Endothelial cell of umbilical vein (primary cell): Measurements from ENCODE around the gene REM2. TPM values are rescaled to one million over a fixed set of nuclear protein-coding genes. Genes with fewer than 3 reads are reported as not detected.

Experiments
- BruUV-seq: library from RNA; stranded (reverse); fragments of 400-500 nt; replicated peaks from 2 replicates; lab custom pipeline; 2021; lab: Mats Ljungman, UMichigan
- CTCF ChIA-PET: fragments of 300-600, 350-600 bp; sonication (Branson Sonifier 250); formaldehyde crosslinking; loops from one replicate; lab custom pipeline; 2021; ENCODE audit warnings: antibody characterized with exemption, inconsistent platforms; lab: Charles Lee
- POLR2A ChIA-PET: fragments of 300-600, 350-600 bp; sonication (Branson Sonifier 250); formaldehyde crosslinking; loops from one replicate; lab custom pipeline; 2021; ENCODE audit warnings: antibody characterized with exemption, inconsistent platforms; lab: Charles Lee
- DNase-seq: peaks from one replicate; pipeline ENCODE4 v3.0.0-alpha.2; 2011; ENCODE audit warnings: low read depth, low spot score
- FAIRE-seq: peaks from 2 replicates; lab custom pipeline; 2011; peaks lifted over from hg19 to GRCh38; lab: Jason Lieb, UNC
- H2AFZ ChIP-seq: 2 replicates; pipeline ENCODE4 v1.6.0; 2012; ENCODE audit warnings: low read depth, low read length, control low read depth, inconsistent platforms
- H3K27ac ChIP-seq: 2 replicates; pipeline ENCODE4 v1.5.1; 2011; ENCODE audit warnings: low read depth, mild to moderate bottlenecking, control low read depth, low read length, moderate library complexity; ENCODE audit not compliant: insufficient read depth
- H3K27me3 ChIP-seq, 2 experiments: 2 replicates each; pipeline versions ENCODE4 v1.6.0 to v1.6.1; 2011; ENCODE audit warnings: low read length in 2 of 2, mixed read lengths in 1 of 2; ENCODE audit not compliant: control insufficient read depth in 2 of 2, insufficient read depth in 2 of 2
- H3K36me3 ChIP-seq, 2 experiments: 2 replicates in 1 of 2; 3 replicates in 1 of 2; pipeline ENCODE4 v1.5.1; 2011; ENCODE audit warnings: low read length in 2 of 2, mild to moderate bottlenecking in 1 of 2, moderate library complexity in 1 of 2; ENCODE audit not compliant: control insufficient read depth in 2 of 2, insufficient read depth in 2 of 2; ENCODE audit errors: extremely low read depth in 1 of 2
- H3K4me1 ChIP-seq: 3 replicates; pipeline ENCODE4 v1.5.1; 2011; ENCODE audit warnings: mild to moderate bottlenecking, low read length; ENCODE audit not compliant: control insufficient read depth, insufficient read depth; ENCODE audit errors: extremely low read depth
- H3K4me2 ChIP-seq: 2 replicates; pipeline ENCODE4 v1.6.1; 2011; ENCODE audit warnings: low read length, control low read depth, mixed read lengths; ENCODE audit not compliant: insufficient read depth
- H3K4me3 ChIP-seq, 3 experiments: fragments of 200-600 bp in 1 of 3; sonication (generic), shearing (Covaris generic) in 1 of 3; replicated peaks in 1 of 3; 2 replicates each; pipeline ENCODE4 v1.5.1; 2011 to 2016; ENCODE audit warnings: control low read depth in 3 of 3, low read length in 3 of 3, mild to moderate bottlenecking in 2 of 3, inconsistent platforms in 1 of 3, low read depth in 1 of 3, moderate library complexity in 1 of 3; ENCODE audit not compliant: insufficient read depth in 1 of 3
- H3K79me2 ChIP-seq: 2 replicates; pipeline ENCODE4 v1.6.0; 2012; ENCODE audit warnings: low read length, inconsistent platforms; ENCODE audit not compliant: control insufficient read depth, insufficient read depth
- H3K9ac ChIP-seq: replicated peaks from 2 replicates; pipeline ENCODE3; 2011; ENCODE audit warnings: low read length, control low read depth; ENCODE audit not compliant: insufficient read depth; ENCODE audit errors: extremely low read depth
- H3K9me1 ChIP-seq: replicated peaks from 3 replicates; pipeline ENCODE4 v1.6.0; 2011; ENCODE audit warnings: mild to moderate bottlenecking, low read length; ENCODE audit not compliant: control insufficient read depth, insufficient read depth; ENCODE audit errors: extremely low read depth
- H3K9me3 ChIP-seq: replicated peaks from 2 replicates; pipeline ENCODE4 v1.5.1; 2012; ENCODE audit warnings: low read length, inconsistent platforms; ENCODE audit not compliant: control insufficient read depth, insufficient read depth
- H4K20me1 ChIP-seq: replicated peaks from 2 replicates; pipeline ENCODE3; 2011; ENCODE audit warnings: mild to moderate bottlenecking, low read length; ENCODE audit not compliant: control insufficient read depth, insufficient read depth; ENCODE audit errors: extremely low read depth
- EZH2 ChIP-seq: IDR thresholded peaks from 2 replicates; pipeline ENCODE4 v1.6.1; 2012; ENCODE audit warnings: borderline replicate concordance, low read depth, mild to moderate bottlenecking, moderate library complexity, low read length, inconsistent platforms; ENCODE audit not compliant: severe bottlenecking
- FOS ChIP-seq: IDR thresholded peaks from 2 replicates; pipeline ENCODE4 v1.6.1; 2011; ENCODE audit warnings: mild to moderate bottlenecking, low read length, moderate library complexity, borderline replicate concordance; ENCODE audit not compliant: insufficient read depth
- GATA2 ChIP-seq: IDR thresholded peaks from 2 replicates; pipeline ENCODE4 v1.7.0; 2011; ENCODE audit warnings: low read depth, mild to moderate bottlenecking, moderate library complexity, mixed read lengths, low read length; ENCODE audit not compliant: insufficient read length, insufficient read depth
- JUN ChIP-seq: IDR thresholded peaks from 2 replicates; pipeline ENCODE4 v1.6.1; 2011; ENCODE audit warnings: borderline replicate concordance, low read depth; ENCODE audit not compliant: insufficient read length, insufficient read depth
- MAX ChIP-seq: IDR thresholded peaks from 2 replicates; pipeline ENCODE4 v1.6.1; 2011; ENCODE audit not compliant: insufficient read depth, insufficient read length
- MYC ChIP-seq: IDR thresholded peaks from one replicate; pipeline ENCODE4 v1.6.1; 2011; ENCODE audit warnings: mild to moderate bottlenecking, low read depth, low read length
- POLR2A ChIP-seq: IDR thresholded peaks from 2 replicates; pipeline ENCODE4 v1.6.1; 2012; ENCODE audit warnings: low read depth, mild to moderate bottlenecking, control low read depth, low read length
- POLR2AphosphoS5 ChIP-seq: IDR thresholded peaks from 2 replicates; pipeline ENCODE4 v1.6.1; 2012; ENCODE audit warnings: low read depth, mild to moderate bottlenecking, control low read depth, low read length, moderate library complexity; ENCODE audit not compliant: insufficient read depth
- dilution Hi-C: fragments of 300-500 bp; cut with MboI; formaldehyde crosslinking; loops from one replicate; pipeline ENCODE4 v1.15.0; 2019; ENCODE audit warnings: low sequenced_read_pairs; ENCODE audit not compliant: extremely low pct_ligation_motif_present
- intact Hi-C: fragments of 100-400 bp; cut with micrococcal nuclease; formaldehyde crosslinking; loops from one replicate; pipeline ENCODE4 v1.10.0; 2022
- polyA plus RNA-seq, 4 experiments: library from polyadenylated mRNA; depleted of rRNA in 3 of 4; stranded (reverse) in 3 of 4; unstranded in 1 of 4; fragments of >200 nt; gene quantifications; 2 replicates each; pipeline versions ENCODE4 v1.2.1 to v1.2.3, GENCODE V29; 2011 to 2012; ENCODE audit warnings: missing spikeins in 1 of 4
- total RNA-seq: library from RNA; stranded (reverse); gene quantifications from 2 replicates; pipeline ENCODE4 v1.2.3, GENCODE V29; 2021
- TF ChIP-seq, protein P1 (sequence below), 2 donors: IDR thresholded peaks; 1 replicate in 1 of 2; 2 replicates in 1 of 2; pipeline ENCODE4 v1.5.1; 2011; ENCODE audit warnings: low read length in 2 of 2, mild to moderate bottlenecking in 2 of 2, moderate library complexity in 2 of 2, control low read depth in 1 of 2, inconsistent platforms in 1 of 2, low read depth in 1 of 2; ENCODE audit not compliant: insufficient read depth in 1 of 2; ENCODE audit errors: extremely low read depth in 1 of 2

REM2 gene
- total and polyA plus RNA-seq, 2 donors (not counting 3 experiments of a cell fraction or from before 2014, with no cell fraction given) = 0.33 TPM; not detected in 1

DNA sequence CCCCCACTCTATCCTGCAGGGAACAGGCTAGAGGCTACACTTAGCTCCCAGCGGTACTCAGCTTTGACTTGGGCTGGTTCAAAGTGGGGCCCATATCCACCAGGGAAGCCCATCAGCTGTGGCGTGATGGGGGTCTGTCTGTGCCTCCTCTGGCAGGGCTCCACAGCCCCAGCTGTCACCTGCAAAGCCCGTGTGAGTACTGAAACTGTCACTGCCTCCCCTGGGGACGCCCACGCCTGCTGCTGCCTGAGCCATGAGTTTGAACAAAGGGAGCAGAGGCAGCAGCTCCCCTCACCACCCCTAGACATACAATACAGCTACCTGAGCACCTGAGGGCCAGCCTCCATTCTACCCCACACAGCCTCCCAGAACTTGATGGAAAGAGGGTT lies 5.0 kb downstream of the REM2 start:
- dilution Hi-C loops = no loop called here
- no peaks in the 10 kb centered on the region for H3K27me3 ChIP-seq
- H3K9me1 ChIP-seq = no peaks in the 10 kb centered on the region
- no peaks in the 10 kb centered on the region for H3K79me2 ChIP-seq
- FAIRE-seq = no peak
- H3K4me2 ChIP-seq = no peak overlapping the region
- H3K27ac ChIP-seq = no peak overlapping the region
- H4K20me1 ChIP-seq = no peaks in the 10 kb centered on the region
- no peaks in the 10 kb centered on the region for H3K4me1 ChIP-seq
- no peak for DNase-seq
- no TSS peak for BruUV-seq
- TF ChIP-seq, protein P1, sequence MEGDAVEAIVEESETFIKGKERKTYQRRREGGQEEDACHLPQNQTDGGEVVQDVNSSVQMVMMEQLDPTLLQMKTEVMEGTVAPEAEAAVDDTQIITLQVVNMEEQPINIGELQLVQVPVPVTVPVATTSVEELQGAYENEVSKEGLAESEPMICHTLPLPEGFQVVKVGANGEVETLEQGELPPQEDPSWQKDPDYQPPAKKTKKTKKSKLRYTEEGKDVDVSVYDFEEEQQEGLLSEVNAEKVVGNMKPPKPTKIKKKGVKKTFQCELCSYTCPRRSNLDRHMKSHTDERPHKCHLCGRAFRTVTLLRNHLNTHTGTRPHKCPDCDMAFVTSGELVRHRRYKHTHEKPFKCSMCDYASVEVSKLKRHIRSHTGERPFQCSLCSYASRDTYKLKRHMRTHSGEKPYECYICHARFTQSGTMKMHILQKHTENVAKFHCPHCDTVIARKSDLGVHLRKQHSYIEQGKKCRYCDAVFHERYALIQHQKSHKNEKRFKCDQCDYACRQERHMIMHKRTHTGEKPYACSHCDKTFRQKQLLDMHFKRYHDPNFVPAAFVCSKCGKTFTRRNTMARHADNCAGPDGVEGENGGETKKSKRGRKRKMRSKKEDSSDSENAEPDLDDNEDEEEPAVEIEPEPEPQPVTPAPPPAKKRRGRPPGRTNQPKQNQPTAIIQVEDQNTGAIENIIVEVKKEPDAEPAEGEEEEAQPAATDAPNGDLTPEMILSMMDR (IDR thresholded peaks at IDR 0.05; ENCODE audit: extremely low read depth in 1 of 2, insufficient read depth in 1 of 2, low read depth in 1 of 2, low read length in 2 of 2) = no peak
- TF ChIP-seq EZH2 (no peak), FOS (no peak), POLR2A (no peak), JUN (no peak), POLR2AphosphoS5 (no peak), MAX (no peak), MYC (no peak), GATA2 (no peak)
- H2AFZ ChIP-seq = no peak overlapping the region
- no peak overlapping the region for H3K9ac ChIP-seq
- ChIA-PET POLR2A (interaction anchor here (0.6 kb wide), 1 partner anchor 29 kb away, joined by 5 read pairs; no protein-coding TSS in a partner anchor), CTCF (interaction anchor here (1.2 to 11.4 kb wide), 3 partner anchors 14 to 317 kb away, joined by 3 to 80 read pairs (median 5); no protein-coding TSS in a partner anchor)
- H3K9me3 ChIP-seq = no peaks in the 10 kb centered on the region
- intact Hi-C loops = no loop called here
- no peak overlapping the region for H3K4me3 ChIP-seq
- H3K36me3 ChIP-seq = no peaks in the 10 kb centered on the region
